ENCODE results near the gene WNT5B. TPM values are rescaled to one million over a fixed set of nuclear protein-coding genes. Genes with fewer than 3 reads are reported as not detected.
"Not testable (repeated sequence)": the region's sequence is repeated elsewhere in the genome, so short reads cannot be mapped to it uniquely, and the experiment has no call there.

WNT5B gene
- total RNA-seq, 4 donors from 2014 or later: 5.6 to 30.9 (median 12.7) TPM

DNA sequence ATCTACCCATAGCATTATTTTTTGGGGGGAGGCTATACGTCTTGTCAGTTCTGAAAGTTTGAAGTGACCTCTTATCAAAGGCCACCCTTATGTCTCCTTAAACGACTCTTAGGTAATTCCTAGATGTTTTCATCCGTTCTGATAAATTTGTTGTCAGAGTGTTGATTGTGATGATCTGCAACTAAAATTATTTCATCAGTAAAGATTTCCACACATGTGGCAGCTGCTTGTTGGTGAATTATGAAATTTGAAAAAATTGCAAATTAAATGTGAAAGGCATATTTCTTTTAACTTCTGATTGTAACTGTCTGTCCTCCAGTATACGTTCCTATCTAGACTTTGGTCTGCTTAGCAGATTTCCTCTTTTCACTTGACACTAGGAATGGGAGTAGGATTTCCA, 63.2 kb downstream of the WNT5B start:
- Histone ChIP-seq H3K36me3 (peaks cover 0 to 7% (median 0%) of the 10 kb centered on the region in 3 donors), H3K27ac (peak overlapping the region in 1 of 4 donors; percentile 98), H3K9me3 (no peaks in the 10 kb centered on the region), H3K4me3 (peak overlapping the region; percentile 72 to 98 (median 96)), H3K27me3 (no peaks in the 10 kb centered on the region), H3K4me1 (peaks cover 0 to 52% (median 7%) of the 10 kb centered on the region in 3 donors)
- DNase-seq: no peak
- WGBS, 2 donors: 30 to 44% methylated on average over 4 of the region's 4 CpGs
- intact Hi-C loops (cut with DNase I): no loop called here
- TF ChIP-seq, protein P1, sequence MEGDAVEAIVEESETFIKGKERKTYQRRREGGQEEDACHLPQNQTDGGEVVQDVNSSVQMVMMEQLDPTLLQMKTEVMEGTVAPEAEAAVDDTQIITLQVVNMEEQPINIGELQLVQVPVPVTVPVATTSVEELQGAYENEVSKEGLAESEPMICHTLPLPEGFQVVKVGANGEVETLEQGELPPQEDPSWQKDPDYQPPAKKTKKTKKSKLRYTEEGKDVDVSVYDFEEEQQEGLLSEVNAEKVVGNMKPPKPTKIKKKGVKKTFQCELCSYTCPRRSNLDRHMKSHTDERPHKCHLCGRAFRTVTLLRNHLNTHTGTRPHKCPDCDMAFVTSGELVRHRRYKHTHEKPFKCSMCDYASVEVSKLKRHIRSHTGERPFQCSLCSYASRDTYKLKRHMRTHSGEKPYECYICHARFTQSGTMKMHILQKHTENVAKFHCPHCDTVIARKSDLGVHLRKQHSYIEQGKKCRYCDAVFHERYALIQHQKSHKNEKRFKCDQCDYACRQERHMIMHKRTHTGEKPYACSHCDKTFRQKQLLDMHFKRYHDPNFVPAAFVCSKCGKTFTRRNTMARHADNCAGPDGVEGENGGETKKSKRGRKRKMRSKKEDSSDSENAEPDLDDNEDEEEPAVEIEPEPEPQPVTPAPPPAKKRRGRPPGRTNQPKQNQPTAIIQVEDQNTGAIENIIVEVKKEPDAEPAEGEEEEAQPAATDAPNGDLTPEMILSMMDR (IDR thresholded peaks at IDR 0.05): no peak
- TF ChIP-seq POLR2A (IDR thresholded peaks at IDR 0.05): no peak

DNA sequence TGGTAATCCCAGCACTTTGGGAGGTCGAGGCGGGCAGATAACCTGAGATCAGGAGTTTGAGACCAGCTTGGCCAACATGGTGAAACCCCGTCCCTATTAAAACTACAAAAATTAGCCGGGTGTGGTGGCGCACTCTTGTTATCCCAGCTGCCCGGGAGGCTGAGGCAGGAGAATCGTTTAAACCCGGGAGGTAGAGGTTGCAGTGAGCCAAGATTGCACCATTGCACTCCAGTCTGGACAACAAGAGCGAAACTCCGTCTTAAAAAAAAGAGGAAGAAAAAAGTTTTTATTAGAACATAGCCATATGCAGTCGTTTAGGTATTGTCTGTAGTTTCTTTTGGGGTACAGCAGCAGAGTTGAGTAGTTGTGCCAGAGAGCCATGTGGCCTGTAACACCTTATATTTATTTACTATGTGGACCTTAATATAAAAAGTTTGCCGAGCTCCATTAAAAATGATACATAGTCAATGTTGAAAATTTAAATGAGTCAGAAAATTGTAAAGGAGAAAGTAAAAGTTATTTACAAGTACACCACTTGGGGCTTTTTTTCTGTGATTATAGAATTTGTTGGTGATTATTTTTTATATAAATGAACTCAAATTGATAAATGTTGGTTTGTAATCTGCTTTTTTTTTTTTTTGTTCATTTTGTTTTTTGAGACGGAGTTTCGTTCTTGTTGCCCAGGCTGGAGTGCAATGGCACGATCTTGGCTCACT, 64.0 kb downstream of the WNT5B start:
- intact Hi-C loops (cut with DNase I): no loop called here
- WGBS, 2 donors: 76 to 82% methylated on average over 12 to 15 of the region's 15 CpGs
- H3K4me3 ChIP-seq: peak overlapping the region in 2 of 4 donors; percentile 72 to 98

DNA sequence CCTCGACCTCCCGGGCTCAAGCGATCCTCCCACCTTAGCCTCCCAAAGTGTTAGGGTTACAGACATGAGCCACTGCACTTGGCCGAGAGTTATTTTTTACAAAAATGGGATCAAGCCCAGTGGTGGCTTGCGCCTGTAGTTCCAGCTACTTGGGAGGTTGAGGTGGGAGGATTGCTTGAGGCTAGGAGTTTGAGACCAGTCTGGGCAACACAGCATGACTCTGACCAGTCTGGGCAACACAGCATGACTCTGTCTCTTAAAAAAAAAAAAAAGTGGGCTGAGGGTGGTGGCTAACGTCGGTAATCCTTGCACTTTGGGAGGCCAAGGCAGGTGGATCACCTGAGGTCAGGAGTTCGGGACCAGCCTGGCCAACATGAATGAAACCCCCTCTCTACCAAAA, 66.1 kb downstream of the WNT5B start:
- peaks cover 0 to 70% (median 13%) of the 10 kb centered on the region in 3 donors for H3K4me1 ChIP-seq
- DNase-seq; intact Hi-C loops (cut with DNase I); H3K9me3 ChIP-seq; H3K27ac ChIP-seq; H3K4me3 ChIP-seq; H3K27me3 ChIP-seq; H3K36me3 ChIP-seq: not testable (repeated sequence)
- WGBS, 2 donors: 76 to 77% methylated on average over 3 to 8 of the region's 8 CpGs

More for the DNA sequence above, 64.0 kb downstream of the WNT5B start:
- DNase-seq: no peak
- Histone ChIP-seq H3K9me3 (no peaks in the 10 kb centered on the region), H3K27ac (no peak overlapping the region), H3K4me1 (peaks cover 0 to 60% (median 7%) of the 10 kb centered on the region in 3 donors), H3K27me3 (no peaks in the 10 kb centered on the region), H3K36me3 (peaks cover 0 to 7% (median 0%) of the 10 kb centered on the region in 3 donors)
- TF ChIP-seq POLR2A (IDR thresholded peaks at IDR 0.05): no peak
- TF ChIP-seq, protein P1 (IDR thresholded peaks at IDR 0.05): no peak

DNA sequence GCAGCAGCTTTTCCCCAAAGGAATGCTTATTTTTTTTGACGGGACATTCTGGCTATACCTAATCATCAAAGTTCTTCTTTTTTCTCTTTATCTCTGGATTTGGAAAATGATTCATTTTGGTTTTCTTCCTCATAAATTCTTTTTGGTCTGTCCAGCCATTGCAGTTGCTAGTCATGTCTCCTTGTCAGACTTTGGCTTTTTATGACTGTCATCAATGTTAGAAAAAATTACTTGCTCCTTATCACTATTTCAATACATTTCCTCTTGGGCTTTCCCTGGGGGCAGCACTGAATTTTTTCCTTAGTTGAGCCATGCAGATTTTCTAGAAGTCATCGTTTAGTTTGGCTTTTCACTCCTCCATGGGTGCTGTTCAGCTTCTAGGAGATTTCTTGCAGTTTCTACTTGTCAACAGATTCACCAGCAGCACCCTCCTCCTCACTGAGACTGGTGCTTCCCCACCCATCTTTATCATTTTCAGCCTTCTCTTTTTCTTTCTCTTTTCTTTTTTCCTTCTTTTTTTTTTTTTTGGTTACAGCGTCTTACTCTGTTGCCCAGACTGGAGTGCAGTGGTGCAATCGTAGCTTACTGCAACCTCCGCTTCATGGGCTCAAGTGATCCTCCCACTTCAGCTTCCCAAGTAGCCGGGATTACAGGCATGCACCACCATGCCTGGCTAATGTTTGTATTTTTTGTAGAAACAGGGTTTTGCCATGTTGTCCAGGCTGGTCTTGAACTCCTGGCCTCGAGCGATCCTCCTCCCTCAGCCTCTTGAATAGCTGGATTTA, 67.0 kb downstream of the WNT5B start:
- TF ChIP-seq, protein P1 (IDR thresholded peaks at IDR 0.05): no peak
- TF ChIP-seq POLR2A (IDR thresholded peaks at IDR 0.05): no peak
- no peaks in the 10 kb centered on the region for H3K9me3 ChIP-seq
- H3K36me3 ChIP-seq: peaks cover 0 to 7% (median 0%) of the 10 kb centered on the region in 3 donors
- intact Hi-C loops (cut with DNase I): no loop called here
- H3K27me3 ChIP-seq: no peaks in the 10 kb centered on the region
- DNase-seq: no peak
- WGBS, 2 donors: 62 to 67% methylated on average over 8 of the region's 8 CpGs
- H3K4me1 ChIP-seq: peaks cover 0 to 66% (median 12%) of the 10 kb centered on the region in 3 donors
- no peak overlapping the region for H3K27ac ChIP-seq
- H3K4me3 ChIP-seq: no peak overlapping the region

DNA sequence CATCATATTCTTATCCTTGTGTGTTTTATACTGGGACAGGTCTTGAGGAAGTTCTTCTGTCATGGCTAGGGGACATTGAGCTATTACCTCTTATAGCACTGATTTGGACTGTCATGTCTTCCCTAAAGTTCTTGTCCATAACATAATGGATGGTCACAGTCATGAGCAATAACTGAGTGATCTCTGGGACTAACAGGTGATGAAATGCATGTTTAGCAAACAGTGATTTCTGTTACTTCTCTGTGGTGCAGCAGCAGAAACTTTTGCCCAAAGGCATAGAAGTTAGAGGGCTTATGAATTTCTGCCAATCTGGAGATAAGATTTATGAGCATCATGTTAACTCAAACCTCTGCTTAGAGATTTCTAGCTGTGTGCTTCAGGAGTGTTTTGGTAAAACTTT, 67.8 kb downstream of the WNT5B start:
- intact Hi-C loops (cut with DNase I): no loop called here
- no peak for DNase-seq
- TF ChIP-seq, protein P1 (IDR thresholded peaks at IDR 0.05): no peak
- no peak for TF ChIP-seq POLR2A (IDR thresholded peaks at IDR 0.05)
- no peak overlapping the region for H3K4me3 ChIP-seq
- H3K36me3 ChIP-seq: peaks cover 0 to 7% (median 0%) of the 10 kb centered on the region in 3 donors
- H3K4me1 ChIP-seq: peaks cover 0 to 64% (median 12%) of the 10 kb centered on the region in 3 donors
- H3K27me3 ChIP-seq: no peaks in the 10 kb centered on the region
- H3K9me3 ChIP-seq: no peaks in the 10 kb centered on the region
- H3K27ac ChIP-seq: no peak overlapping the region

Small RNA genes lying within 50 kb of the gene (small RNA-seq; reads per million reads assigned to genes)
- gene MIR3649: 0 reads per million in 4 donors

Other genes starting within 250 kb of the WNT5B start
- 10 to 100 TPM in 1 of 4 donors, 1 to 10 TPM in 3; 6.5 to 14.9 (median 8.8) TPM for gene FBXL14, start 34.6 kb upstream of the WNT5B start, total RNA-seq
- 10 to 100 TPM; 29.1 to 49.4 (median 31.1) TPM for gene ADIPOR2, start 61.8 kb downstream of the WNT5B start, total RNA-seq
- not detected for gene LRTM2, start 191.3 kb downstream of the WNT5B start, total RNA-seq

Data from esophagus squamous epithelium (tissue), 5 donors.